Cardiac muscle cell (in vitro differentiated cells and primary cell): ENCODE data around the gene SLC22A31. TPM values are rescaled to one million over a fixed set of nuclear protein-coding genes. Genes with fewer than 3 reads are reported as not detected.

Source experiments
- DNase-seq, 2 donors: peaks; one replicate each; pipeline versions ENCODE4 v3.0.0 to v3.0.0-alpha.2; 2010 to 2017; ENCODE audit warnings: low read depth in 1 of 2, low spot score in 1 of 2
- H3K27ac ChIP-seq: fragments of 200-600 bp; sonication (generic); 2 replicates; pipeline ENCODE4 v1.5.1; 2016
- H3K27me3 ChIP-seq: fragments of 200-600 bp; sonication (generic); 2 replicates; pipeline ENCODE4 v1.6.0; 2016; ENCODE audit warnings: control low read depth
- H3K36me3 ChIP-seq: fragments of 200-600 bp; sonication (generic); 2 replicates; pipeline ENCODE4 v1.5.1; 2016; ENCODE audit warnings: control low read depth
- H3K4me1 ChIP-seq: fragments of 200-600 bp; sonication (generic); 2 replicates; pipeline ENCODE4 v1.8.1; 2017; ENCODE audit warnings: low read depth, mild to moderate bottlenecking, mixed run types
- H3K4me3 ChIP-seq: fragments of 200-600 bp; sonication (generic); 2 replicates; pipeline ENCODE4 v1.5.1; 2016; ENCODE audit warnings: mild to moderate bottlenecking
- H3K9me3 ChIP-seq: fragments of 200-600 bp; sonication (generic); 2 replicates; pipeline ENCODE4 v1.5.1; 2017; ENCODE audit warnings: low read depth, mild to moderate bottlenecking, control low read depth
- polyA plus RNA-seq: library from polyadenylated mRNA; unstranded; fragments of >200 nt; fragmentation: Nextera tagmentation; extraction: Ambion mirVana; gene quantifications from 2 replicates; pipeline ENCODE4 v1.2.1, GENCODE V29; 2016
- total RNA-seq: library from RNA; depleted of rRNA; stranded (reverse); fragments of >200 nt; gene quantifications from 2 replicates; pipeline ENCODE4 v1.2.3, GENCODE V29; 2016
- TF ChIP-seq, protein P1 (sequence below): IDR thresholded peaks from 2 replicates; pipeline ENCODE4 v1.5.1; 2012; ENCODE audit warnings: low read depth, mild to moderate bottlenecking, low read length

Gene SLC22A31
- total and polyA plus RNA-seq, 2 experiments from 2014 or later, result 10.9 to 39.4 TPM

DNA sequence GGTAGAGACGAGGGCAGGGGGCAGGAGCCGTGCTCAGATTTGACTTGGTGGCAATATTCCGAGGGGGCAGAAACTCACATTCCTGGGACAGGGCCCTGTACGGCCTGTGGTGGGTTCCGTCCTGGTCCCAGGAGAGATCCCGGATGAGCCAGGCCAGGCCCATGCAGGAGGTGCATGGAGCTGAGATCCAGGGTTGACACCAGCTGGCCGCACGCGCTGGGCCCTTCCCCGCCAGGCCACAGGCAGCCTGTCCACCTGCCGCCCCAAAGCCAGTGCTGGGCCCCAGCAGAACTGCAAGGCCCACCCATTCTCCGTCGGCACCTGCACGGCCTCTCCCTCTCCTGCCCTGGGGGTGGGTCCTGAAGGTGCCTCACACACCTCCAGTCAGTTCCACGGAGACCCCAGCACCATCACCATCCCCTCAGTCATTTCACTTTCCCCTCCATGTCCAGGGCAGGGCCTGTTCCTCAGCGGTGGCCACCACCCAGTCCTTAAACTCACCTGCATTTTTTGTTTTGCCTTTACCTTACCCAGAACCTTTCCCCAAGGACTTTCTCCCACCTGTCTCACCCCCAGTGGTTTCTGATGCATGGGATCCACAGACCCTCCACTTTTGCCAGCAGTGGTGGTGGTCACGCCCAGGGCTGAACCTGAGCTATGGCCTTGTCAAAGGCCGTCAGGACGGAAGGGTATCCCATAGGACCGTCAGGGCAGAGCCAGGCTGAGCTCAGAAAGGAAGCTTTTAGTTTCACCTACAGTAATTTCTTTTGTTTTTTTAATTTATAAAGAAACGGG is 53.9 kb downstream of the SLC22A31 start:
- TF ChIP-seq, protein P1, sequence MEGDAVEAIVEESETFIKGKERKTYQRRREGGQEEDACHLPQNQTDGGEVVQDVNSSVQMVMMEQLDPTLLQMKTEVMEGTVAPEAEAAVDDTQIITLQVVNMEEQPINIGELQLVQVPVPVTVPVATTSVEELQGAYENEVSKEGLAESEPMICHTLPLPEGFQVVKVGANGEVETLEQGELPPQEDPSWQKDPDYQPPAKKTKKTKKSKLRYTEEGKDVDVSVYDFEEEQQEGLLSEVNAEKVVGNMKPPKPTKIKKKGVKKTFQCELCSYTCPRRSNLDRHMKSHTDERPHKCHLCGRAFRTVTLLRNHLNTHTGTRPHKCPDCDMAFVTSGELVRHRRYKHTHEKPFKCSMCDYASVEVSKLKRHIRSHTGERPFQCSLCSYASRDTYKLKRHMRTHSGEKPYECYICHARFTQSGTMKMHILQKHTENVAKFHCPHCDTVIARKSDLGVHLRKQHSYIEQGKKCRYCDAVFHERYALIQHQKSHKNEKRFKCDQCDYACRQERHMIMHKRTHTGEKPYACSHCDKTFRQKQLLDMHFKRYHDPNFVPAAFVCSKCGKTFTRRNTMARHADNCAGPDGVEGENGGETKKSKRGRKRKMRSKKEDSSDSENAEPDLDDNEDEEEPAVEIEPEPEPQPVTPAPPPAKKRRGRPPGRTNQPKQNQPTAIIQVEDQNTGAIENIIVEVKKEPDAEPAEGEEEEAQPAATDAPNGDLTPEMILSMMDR, result no peak
- Histone ChIP-seq H3K36me3 (no peaks in the 10 kb centered on the region), H3K4me1 (no peaks in the 10 kb centered on the region)

More for the DNA sequence above, 53.9 kb downstream of the SLC22A31 start:
- Histone ChIP-seq H3K27me3 (no peaks in the 10 kb centered on the region), H3K9me3 (no peaks in the 10 kb centered on the region), H3K27ac (no peak overlapping the region), H3K4me3 (no peak overlapping the region)
- no peak for DNase-seq

Other genes starting within 250 kb of the SLC22A31 start
- gene CBFA2T3, start 223.3 kb downstream of the SLC22A31 start, total RNA-seq, result 0.21 and 0.69 TPM in 2 replicates
- 1.5 and 3.3 TPM in 2 replicates for gene CBFA2T3, start 223.3 kb downstream of the SLC22A31 start, polyA plus RNA-seq
- gene ACSF3, start 106.7 kb downstream of the SLC22A31 start, total RNA-seq, result 30.5 and 32.2 TPM in 2 replicates
- 27.4 and 27.6 TPM in 2 replicates for gene ACSF3, start 106.7 kb downstream of the SLC22A31 start, polyA plus RNA-seq
- gene CDH15, start 28.8 kb downstream of the SLC22A31 start, total RNA-seq, result 0.92 and 1.5 TPM in 2 replicates
- 0.78 and 1.4 TPM in 2 replicates for gene CDH15, start 28.8 kb downstream of the SLC22A31 start, polyA plus RNA-seq
- 25.8 and 31.8 TPM in 2 replicates for gene ZNF778, start 17.2 kb upstream of the SLC22A31 start, total RNA-seq
- gene ZNF778, start 17.2 kb upstream of the SLC22A31 start, polyA plus RNA-seq, result 4.1 and 9.5 TPM in 2 replicates